ENCODE measurements around the gene ZBTB37. TPM values are rescaled to one million over a fixed set of nuclear protein-coding genes. Genes with fewer than 3 reads are reported as not detected.
A peak's percentile ranks its signal among the peaks of the same experiment; 100 is the strongest.

Gene ZBTB37
- total and polyA plus RNA-seq, 3 donors from 2014 or later: 21.2 to 28.7 (median 22.6) TPM

DNA sequence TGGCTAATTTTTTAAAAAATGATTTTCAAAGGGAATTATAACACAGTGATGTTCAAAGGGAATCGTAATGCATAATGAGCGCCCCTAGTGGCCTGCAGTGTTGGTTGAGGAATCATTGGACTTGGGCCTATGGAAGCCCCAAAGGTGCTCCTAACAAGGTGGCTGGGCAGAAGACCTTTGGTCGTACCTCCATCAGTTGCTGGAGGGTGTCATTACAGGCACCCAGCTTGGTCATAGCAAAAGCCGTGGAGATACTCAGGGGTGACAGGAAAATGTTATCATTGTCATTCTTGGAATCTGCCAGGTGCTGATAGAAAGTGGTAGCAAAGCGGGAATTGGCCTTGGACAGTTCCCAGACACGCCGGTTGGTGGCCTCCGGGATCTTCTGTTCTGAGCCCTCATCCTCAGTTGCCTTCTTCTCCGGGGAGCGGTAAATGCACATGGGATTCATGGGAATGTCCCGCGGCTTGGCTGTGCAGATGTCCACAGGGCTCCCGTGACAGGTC is 46.2 kb downstream of the ZBTB37 start:
- intact Hi-C loops (cut with DNase I; ENCODE audit: low total_unique reads): no loop called here
- H3K27ac ChIP-seq: no peak overlapping the region
- no peaks in the 10 kb centered on the region for H3K9me3 ChIP-seq
- TF ChIP-seq, protein P1, sequence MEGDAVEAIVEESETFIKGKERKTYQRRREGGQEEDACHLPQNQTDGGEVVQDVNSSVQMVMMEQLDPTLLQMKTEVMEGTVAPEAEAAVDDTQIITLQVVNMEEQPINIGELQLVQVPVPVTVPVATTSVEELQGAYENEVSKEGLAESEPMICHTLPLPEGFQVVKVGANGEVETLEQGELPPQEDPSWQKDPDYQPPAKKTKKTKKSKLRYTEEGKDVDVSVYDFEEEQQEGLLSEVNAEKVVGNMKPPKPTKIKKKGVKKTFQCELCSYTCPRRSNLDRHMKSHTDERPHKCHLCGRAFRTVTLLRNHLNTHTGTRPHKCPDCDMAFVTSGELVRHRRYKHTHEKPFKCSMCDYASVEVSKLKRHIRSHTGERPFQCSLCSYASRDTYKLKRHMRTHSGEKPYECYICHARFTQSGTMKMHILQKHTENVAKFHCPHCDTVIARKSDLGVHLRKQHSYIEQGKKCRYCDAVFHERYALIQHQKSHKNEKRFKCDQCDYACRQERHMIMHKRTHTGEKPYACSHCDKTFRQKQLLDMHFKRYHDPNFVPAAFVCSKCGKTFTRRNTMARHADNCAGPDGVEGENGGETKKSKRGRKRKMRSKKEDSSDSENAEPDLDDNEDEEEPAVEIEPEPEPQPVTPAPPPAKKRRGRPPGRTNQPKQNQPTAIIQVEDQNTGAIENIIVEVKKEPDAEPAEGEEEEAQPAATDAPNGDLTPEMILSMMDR (IDR thresholded peaks at IDR 0.05): peak in 1 of 3 experiments; percentile 56
- no peak for TF ChIP-seq POLR2A (IDR thresholded peaks at IDR 0.05)
- no peaks in the 10 kb centered on the region for H3K27me3 ChIP-seq
- 83 to 90% methylated on average over 13 of the region's 13 CpGs for WGBS, 2 donors
- peak; percentile 32 for DNase-seq
- H3K4me1 ChIP-seq: no peaks in the 10 kb centered on the region
- no peak overlapping the region for H3K4me3 ChIP-seq
- no peaks in the 10 kb centered on the region for H3K36me3 ChIP-seq (ENCODE audit: low read depth, missing control alignments)

DNA sequence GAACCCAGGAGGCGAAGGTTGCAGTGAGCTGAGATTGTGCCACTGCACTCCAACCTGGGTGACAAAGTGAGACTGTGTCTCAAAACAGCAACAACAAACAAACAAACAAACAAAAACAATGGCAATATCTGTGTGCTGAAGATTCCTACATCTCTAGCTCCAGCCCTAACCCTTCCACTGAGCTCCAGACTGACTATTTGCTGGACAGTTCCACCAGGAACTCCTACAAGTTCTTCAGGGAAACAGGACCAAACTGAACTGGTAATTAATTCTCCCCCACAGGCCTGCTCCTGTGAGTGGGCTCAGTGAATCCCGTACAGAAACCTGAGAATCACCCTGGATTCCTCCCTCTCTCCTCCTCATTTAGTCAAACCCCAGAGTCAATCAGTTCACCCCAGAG is 47.4 kb downstream of the ZBTB37 start:
- no peak overlapping the region for H3K4me3 ChIP-seq
- H3K27ac ChIP-seq: no peak overlapping the region
- no peak for TF ChIP-seq POLR2A (IDR thresholded peaks at IDR 0.05)
- TF ChIP-seq, protein P1 (IDR thresholded peaks at IDR 0.05): no peak
- intact Hi-C loops (cut with DNase I; ENCODE audit: low total_unique reads): no loop called here
- no peaks in the 10 kb centered on the region for H3K9me3 ChIP-seq
- no peak for DNase-seq
- H3K36me3 ChIP-seq (ENCODE audit: low read depth, missing control alignments): no peaks in the 10 kb centered on the region
- H3K27me3 ChIP-seq: no peaks in the 10 kb centered on the region
- H3K4me1 ChIP-seq: no peaks in the 10 kb centered on the region
- 62 to 75% methylated on average over 2 of the region's 2 CpGs for WGBS, 2 donors

GRCh38 chr1:173916667-173917066 is 48.5 kb downstream of the ZBTB37 start:
- DNase-seq: no peak
- no peaks in the 10 kb centered on the region for H3K27me3 ChIP-seq

GRCh38 chr1:173917149-173917548 is 49.0 kb downstream of the ZBTB37 start, which contains the start of gene SERPINC1:
SERPINC1 (minus strand) TSS chr1:173917327; CDS start chr1:173917259, 68 bp downstream.
- Histone ChIP-seq H3K4me3 (no peak within 1 kb of the TSS), H3K4me1 (no peaks in the 10 kb centered on the region), H3K36me3 (ENCODE audit: low read depth, missing control alignments) (no peaks in the 10 kb centered on the region), H3K9me3 (no peaks in the 10 kb centered on the region), H3K27me3 (no peaks in the 10 kb centered on the region), H3K27ac (no peak within 1 kb of the TSS)
- no peak for DNase-seq
- intact Hi-C loops (cut with DNase I; ENCODE audit: low total_unique reads): no loop called here
- 83 to 96% methylated on average over 3 of the region's 3 CpGs for WGBS, 2 donors
- TF ChIP-seq POLR2A (IDR thresholded peaks at IDR 0.05): no peak
- TF ChIP-seq, protein P1 (IDR thresholded peaks at IDR 0.05): no peak

More at GRCh38 chr1:173916667-173917066, 48.5 kb downstream of the ZBTB37 start:
- Histone ChIP-seq H3K4me3 (no peak overlapping the region), H3K27ac (no peak overlapping the region), H3K36me3 (ENCODE audit: low read depth, missing control alignments) (no peaks in the 10 kb centered on the region), H3K9me3 (no peaks in the 10 kb centered on the region), H3K4me1 (no peaks in the 10 kb centered on the region)
- 89 to 92% methylated on average over 4 of the region's 4 CpGs for WGBS, 2 donors
- intact Hi-C loops (cut with DNase I; ENCODE audit: low total_unique reads): no loop called here
- TF ChIP-seq POLR2A (IDR thresholded peaks at IDR 0.05): no peak
- TF ChIP-seq, protein P1 (IDR thresholded peaks at IDR 0.05): no peak

Data from testis (tissue), 3 donors.